ENCODE data around the gene CNTN6. TPM values are rescaled to one million over a fixed set of nuclear protein-coding genes. Genes with fewer than 3 reads are reported as not detected.

The CNTN6 gene
- total RNA-seq, 1 experiment from 2014 or later = not detected

DNA sequence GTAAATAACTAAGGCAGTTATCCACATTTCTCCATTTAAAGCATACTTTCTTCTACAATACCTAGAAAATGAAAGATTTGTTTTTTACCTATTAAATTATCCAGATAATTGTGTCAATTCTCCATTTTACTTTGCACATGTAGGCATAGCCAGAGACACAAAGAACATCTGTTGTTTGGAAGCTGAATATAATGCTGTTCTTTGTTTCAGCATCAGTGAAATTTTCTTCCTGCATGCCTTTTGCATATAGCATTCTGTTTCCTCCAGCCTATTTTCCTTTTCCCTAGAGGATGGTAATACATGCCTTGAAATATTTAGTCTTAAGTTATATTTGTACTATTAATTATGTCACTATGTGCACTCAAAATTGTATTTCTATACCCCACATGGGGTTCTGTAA lies 233.7 kb downstream of the CNTN6 start:
- ATAC-seq (no peak), DNase-seq (ENCODE audit: low read depth, low spot score) (no peak)
- no peaks in the 10 kb centered on the region for H4K20me1 ChIP-seq (ENCODE audit: insufficient read depth)
- TF ChIP-seq, protein P1, sequence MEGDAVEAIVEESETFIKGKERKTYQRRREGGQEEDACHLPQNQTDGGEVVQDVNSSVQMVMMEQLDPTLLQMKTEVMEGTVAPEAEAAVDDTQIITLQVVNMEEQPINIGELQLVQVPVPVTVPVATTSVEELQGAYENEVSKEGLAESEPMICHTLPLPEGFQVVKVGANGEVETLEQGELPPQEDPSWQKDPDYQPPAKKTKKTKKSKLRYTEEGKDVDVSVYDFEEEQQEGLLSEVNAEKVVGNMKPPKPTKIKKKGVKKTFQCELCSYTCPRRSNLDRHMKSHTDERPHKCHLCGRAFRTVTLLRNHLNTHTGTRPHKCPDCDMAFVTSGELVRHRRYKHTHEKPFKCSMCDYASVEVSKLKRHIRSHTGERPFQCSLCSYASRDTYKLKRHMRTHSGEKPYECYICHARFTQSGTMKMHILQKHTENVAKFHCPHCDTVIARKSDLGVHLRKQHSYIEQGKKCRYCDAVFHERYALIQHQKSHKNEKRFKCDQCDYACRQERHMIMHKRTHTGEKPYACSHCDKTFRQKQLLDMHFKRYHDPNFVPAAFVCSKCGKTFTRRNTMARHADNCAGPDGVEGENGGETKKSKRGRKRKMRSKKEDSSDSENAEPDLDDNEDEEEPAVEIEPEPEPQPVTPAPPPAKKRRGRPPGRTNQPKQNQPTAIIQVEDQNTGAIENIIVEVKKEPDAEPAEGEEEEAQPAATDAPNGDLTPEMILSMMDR (IDR thresholded peaks at IDR 0.05 in 2 of 3, conservative IDR thresholded peaks at IDR 0.05 in 1 of 3; ENCODE audit: borderline replicate concordance in 1 of 3, insufficient read depth in 1 of 3, low read depth in 2 of 3, low read length in 2 of 3) = no peak
- TF ChIP-seq ZFX (IDR thresholded peaks at IDR 0.05) (no peak), SIN3A (IDR thresholded peaks at IDR 0.05; ENCODE audit: low read depth) (no peak), POLR2A (IDR thresholded peaks at IDR 0.05; ENCODE audit: borderline replicate concordance, extremely low read depth, insufficient read depth, insufficient read length) (no peak), SRF (IDR thresholded peaks at IDR 0.05; ENCODE audit: low read depth) (no peak), SP1 (IDR thresholded peaks at IDR 0.05; ENCODE audit: low read depth) (no peak), TCF7L2 (IDR thresholded peaks at IDR 0.05; ENCODE audit: borderline replicate concordance, extremely low read depth, insufficient read depth, insufficient read length) (no peak), ZNF274 (IDR thresholded peaks at IDR 0.05; ENCODE audit: low read depth, low read length) (no peak), FOSL1 (IDR thresholded peaks at IDR 0.05; ENCODE audit: low read depth) (no peak), CBX3 (IDR thresholded peaks at IDR 0.05; ENCODE audit: low read depth) (no peak), RAD21 (IDR thresholded peaks at IDR 0.05; ENCODE audit: low read depth) (no peak), CEBPB (IDR thresholded peaks at IDR 0.05; ENCODE audit: low read depth) (no peak), POLR2AphosphoS5 (IDR thresholded peaks at IDR 0.05; ENCODE audit: low read depth, low read length) (no peak), JUND (IDR thresholded peaks at IDR 0.05) (no peak)
- TF ChIP-seq, protein P2, sequence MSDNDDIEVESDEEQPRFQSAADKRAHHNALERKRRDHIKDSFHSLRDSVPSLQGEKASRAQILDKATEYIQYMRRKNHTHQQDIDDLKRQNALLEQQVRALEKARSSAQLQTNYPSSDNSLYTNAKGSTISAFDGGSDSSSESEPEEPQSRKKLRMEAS (IDR thresholded peaks at IDR 0.05) = no peak
- TF ChIP-seq, protein P3, sequence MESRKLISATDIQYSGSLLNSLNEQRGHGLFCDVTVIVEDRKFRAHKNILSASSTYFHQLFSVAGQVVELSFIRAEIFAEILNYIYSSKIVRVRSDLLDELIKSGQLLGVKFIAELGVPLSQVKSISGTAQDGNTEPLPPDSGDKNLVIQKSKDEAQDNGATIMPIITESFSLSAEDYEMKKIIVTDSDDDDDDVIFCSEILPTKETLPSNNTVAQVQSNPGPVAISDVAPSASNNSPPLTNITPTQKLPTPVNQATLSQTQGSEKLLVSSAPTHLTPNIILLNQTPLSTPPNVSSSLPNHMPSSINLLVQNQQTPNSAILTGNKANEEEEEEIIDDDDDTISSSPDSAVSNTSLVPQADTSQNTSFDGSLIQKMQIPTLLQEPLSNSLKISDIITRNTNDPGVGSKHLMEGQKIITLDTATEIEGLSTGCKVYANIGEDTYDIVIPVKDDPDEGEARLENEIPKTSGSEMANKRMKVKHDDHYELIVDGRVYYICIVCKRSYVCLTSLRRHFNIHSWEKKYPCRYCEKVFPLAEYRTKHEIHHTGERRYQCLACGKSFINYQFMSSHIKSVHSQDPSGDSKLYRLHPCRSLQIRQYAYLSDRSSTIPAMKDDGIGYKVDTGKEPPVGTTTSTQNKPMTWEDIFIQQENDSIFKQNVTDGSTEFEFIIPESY (IDR thresholded peaks at IDR 0.05; ENCODE audit: extremely low read depth, insufficient replicate concordance, low read length) = no peak
- TF ChIP-seq, protein P4, sequence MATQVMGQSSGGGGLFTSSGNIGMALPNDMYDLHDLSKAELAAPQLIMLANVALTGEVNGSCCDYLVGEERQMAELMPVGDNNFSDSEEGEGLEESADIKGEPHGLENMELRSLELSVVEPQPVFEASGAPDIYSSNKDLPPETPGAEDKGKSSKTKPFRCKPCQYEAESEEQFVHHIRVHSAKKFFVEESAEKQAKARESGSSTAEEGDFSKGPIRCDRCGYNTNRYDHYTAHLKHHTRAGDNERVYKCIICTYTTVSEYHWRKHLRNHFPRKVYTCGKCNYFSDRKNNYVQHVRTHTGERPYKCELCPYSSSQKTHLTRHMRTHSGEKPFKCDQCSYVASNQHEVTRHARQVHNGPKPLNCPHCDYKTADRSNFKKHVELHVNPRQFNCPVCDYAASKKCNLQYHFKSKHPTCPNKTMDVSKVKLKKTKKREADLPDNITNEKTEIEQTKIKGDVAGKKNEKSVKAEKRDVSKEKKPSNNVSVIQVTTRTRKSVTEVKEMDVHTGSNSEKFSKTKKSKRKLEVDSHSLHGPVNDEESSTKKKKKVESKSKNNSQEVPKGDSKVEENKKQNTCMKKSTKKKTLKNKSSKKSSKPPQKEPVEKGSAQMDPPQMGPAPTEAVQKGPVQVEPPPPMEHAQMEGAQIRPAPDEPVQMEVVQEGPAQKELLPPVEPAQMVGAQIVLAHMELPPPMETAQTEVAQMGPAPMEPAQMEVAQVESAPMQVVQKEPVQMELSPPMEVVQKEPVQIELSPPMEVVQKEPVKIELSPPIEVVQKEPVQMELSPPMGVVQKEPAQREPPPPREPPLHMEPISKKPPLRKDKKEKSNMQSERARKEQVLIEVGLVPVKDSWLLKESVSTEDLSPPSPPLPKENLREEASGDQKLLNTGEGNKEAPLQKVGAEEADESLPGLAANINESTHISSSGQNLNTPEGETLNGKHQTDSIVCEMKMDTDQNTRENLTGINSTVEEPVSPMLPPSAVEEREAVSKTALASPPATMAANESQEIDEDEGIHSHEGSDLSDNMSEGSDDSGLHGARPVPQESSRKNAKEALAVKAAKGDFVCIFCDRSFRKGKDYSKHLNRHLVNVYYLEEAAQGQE (IDR thresholded peaks at IDR 0.05; ENCODE audit: low read depth) = no peak
- ChIA-PET POLR2A (no interaction called here), CTCF (no interaction called here), RAD21 (ENCODE audit: low non-redundant PET in 1 of 2, low total read pairs in 2 of 2, uncharacterized antibody in 2 of 2, unreplicated experiment in 2 of 2) (no interaction called here)
- no peaks in the 10 kb centered on the region for H3K36me3 ChIP-seq (ENCODE audit: control insufficient read depth in 1 of 2, insufficient read depth in 2 of 2, low read length in 2 of 2)
- H3K27me3 ChIP-seq (ENCODE audit: insufficient read depth, low read length) = no peaks in the 10 kb centered on the region
- no peak overlapping the region for H2AFZ ChIP-seq (ENCODE audit: low read depth, low read length, poor library complexity, severe bottlenecking)
- BruUV-seq (replicated peaks) = no TSS peak
- H3K4me2 ChIP-seq (ENCODE audit: low read length) = no peak overlapping the region
- intact Hi-C loops (cut with micrococcal nuclease) = no loop called here
- no peaks in the 10 kb centered on the region for H3K79me2 ChIP-seq (ENCODE audit: insufficient read depth, low read length)
- H3K4me3 ChIP-seq (replicated peaks in 1 of 2; ENCODE audit: low read depth in 1 of 2, low read length in 2 of 2) = no peak overlapping the region
- H3K9me2 ChIP-seq (ENCODE audit: insufficient read depth) = no peaks in the 10 kb centered on the region
- H3K9me3 ChIP-seq (ENCODE audit: control insufficient read depth in 1 of 2, insufficient read depth in 1 of 2, low read depth in 1 of 2, low read length in 2 of 2) = peaks cover 3 to 35% of the 10 kb centered on the region in 2 experiments; a peak in 2 of 4 replicates
- H3K27ac ChIP-seq (ENCODE audit: low read depth, low read length) = no peak overlapping the region
- H3K4me1 ChIP-seq (ENCODE audit: control insufficient read depth in 1 of 2, insufficient read depth in 2 of 2, low read length in 2 of 2) = no peaks in the 10 kb centered on the region
- no peak overlapping the region for H3K9ac ChIP-seq (ENCODE audit: low read length)

All from HCT116 (cell line).